H9 (cell line): ENCODE data around the gene SUPT20H. TPM values are rescaled to one million over a fixed set of nuclear protein-coding genes. Genes with fewer than 3 reads are reported as not detected.

Source experiments
- DNase-seq: peaks from one replicate; pipeline ENCODE4 v3.0.0-alpha.2; 2017
- H2AFZ ChIP-seq: one replicate; pipeline ENCODE4 v1.6.1; 2013; ENCODE audit warnings: mild to moderate bottlenecking, low read length, control low read depth, moderate library complexity
- H2AK5ac ChIP-seq: 2 replicates; pipeline ENCODE4 v1.6.1; 2013; ENCODE audit warnings: low read length, control low read depth, mixed read lengths; ENCODE audit not compliant: insufficient read length
- H2BK120ac ChIP-seq: one replicate; pipeline ENCODE4 v1.6.1; 2013; ENCODE audit warnings: low read depth, mild to moderate bottlenecking, low read length, control low read depth, inconsistent platforms; ENCODE audit not compliant: poor library complexity, severe bottlenecking
- H2BK12ac ChIP-seq: 2 replicates; pipeline ENCODE4 v1.6.1; 2013; ENCODE audit warnings: low read length, control low read depth, mixed read lengths, low read depth; ENCODE audit not compliant: insufficient read length
- H2BK15ac ChIP-seq: 2 replicates; pipeline ENCODE4 v1.6.1; 2013; ENCODE audit warnings: low read depth, low read length, control low read depth
- H2BK20ac ChIP-seq: one replicate; pipeline ENCODE4 v1.6.1; 2013; ENCODE audit warnings: low read depth, mild to moderate bottlenecking, low read length, control low read depth, inconsistent platforms; ENCODE audit not compliant: poor library complexity, severe bottlenecking
- H2BK5ac ChIP-seq: 2 replicates; pipeline ENCODE4 v1.6.1; 2013; ENCODE audit warnings: low read length, control low read depth, mixed read lengths; ENCODE audit not compliant: insufficient read length
- H3K14ac ChIP-seq: 2 replicates; pipeline ENCODE4 v1.6.1; 2013; ENCODE audit warnings: low read length, control low read depth; ENCODE audit not compliant: insufficient read depth
- H3K18ac ChIP-seq: 2 replicates; pipeline ENCODE4 v1.6.1; 2013; ENCODE audit warnings: low read depth, mild to moderate bottlenecking, mixed read lengths, low read length, control low read depth; ENCODE audit not compliant: insufficient read length
- H3K23ac ChIP-seq: 2 replicates; pipeline ENCODE4 v1.6.1; 2013; ENCODE audit warnings: low read length, control low read depth, mixed read lengths, low read depth; ENCODE audit not compliant: insufficient read length
- H3K23me2 ChIP-seq: 2 replicates; pipeline ENCODE4 v1.6.1; 2013; ENCODE audit warnings: low read depth, mild to moderate bottlenecking, mixed read lengths, low read length, control low read depth; ENCODE audit not compliant: insufficient read length, poor library complexity, severe bottlenecking
- H3K27ac ChIP-seq: 2 replicates; pipeline ENCODE4 v1.5.1; 2013; ENCODE audit warnings: low read length, control low read depth, mixed read lengths, low read depth; ENCODE audit not compliant: insufficient read length
- H3K27me3 ChIP-seq: 2 replicates; pipeline ENCODE4 v1.6.1; 2013; ENCODE audit warnings: low read length, control low read depth, inconsistent platforms; ENCODE audit not compliant: insufficient read depth
- H3K4ac ChIP-seq: 2 replicates; pipeline ENCODE4 v1.6.1; 2013; ENCODE audit warnings: low read depth, mild to moderate bottlenecking, control low read depth, inconsistent platforms, low read length, moderate library complexity
- H3K4me1 ChIP-seq: 2 replicates; pipeline ENCODE4 v1.6.1; 2013; ENCODE audit warnings: low read length, control low read depth, inconsistent platforms; ENCODE audit not compliant: insufficient read depth
- H3K4me2 ChIP-seq: 2 replicates; pipeline ENCODE4 v1.6.1; 2013; ENCODE audit warnings: low read length, control low read depth, mixed read lengths; ENCODE audit not compliant: insufficient read length, insufficient read depth
- H3K56ac ChIP-seq: 2 replicates; pipeline ENCODE4 v1.6.1; 2013; ENCODE audit warnings: low read depth, mild to moderate bottlenecking, mixed read lengths, low read length, control low read depth; ENCODE audit not compliant: insufficient read length
- H3K79me1 ChIP-seq: 2 replicates; pipeline ENCODE4 v1.6.1; 2013; ENCODE audit warnings: low read depth, mild to moderate bottlenecking, moderate library complexity, low read length, control low read depth, inconsistent platforms; ENCODE audit not compliant: insufficient read depth, poor library complexity, severe bottlenecking
- H3K79me2 ChIP-seq: 2 replicates; pipeline ENCODE4 v1.6.1; 2013; ENCODE audit warnings: low read length, control low read depth, inconsistent platforms; ENCODE audit not compliant: insufficient read depth
- H3K9ac ChIP-seq: 2 replicates; pipeline ENCODE4 v1.6.1; 2013; ENCODE audit warnings: low read length, control low read depth, mixed read lengths; ENCODE audit not compliant: insufficient read length; ENCODE audit errors: extremely low read depth
- H3K9me3 ChIP-seq: one replicate; pipeline ENCODE4 v1.6.1; 2013; ENCODE audit warnings: low read depth, low read length, inconsistent platforms; ENCODE audit not compliant: control insufficient read depth
- H3T11ph ChIP-seq: one replicate; pipeline ENCODE4 v1.6.1; 2013; ENCODE audit warnings: mild to moderate bottlenecking, low read length, control low read depth, inconsistent platforms
- H4K20me1 ChIP-seq: one replicate; pipeline ENCODE4 v1.6.1; 2013; ENCODE audit not compliant: control insufficient read depth, insufficient read length, insufficient read depth
- H4K5ac ChIP-seq: 2 replicates; pipeline ENCODE4 v1.6.1; 2013; ENCODE audit warnings: low read depth, mild to moderate bottlenecking, mixed read lengths, low read length, control low read depth; ENCODE audit not compliant: insufficient read length
- H4K8ac ChIP-seq: replicated peaks from 2 replicates; pipeline ENCODE4 v1.6.1; 2013; ENCODE audit warnings: low read length, control low read depth, mixed read lengths, low read depth; ENCODE audit not compliant: insufficient read length
- H4K91ac ChIP-seq: 2 replicates; pipeline ENCODE4 v1.6.1; 2013; ENCODE audit warnings: low read depth, mild to moderate bottlenecking, moderate library complexity, mixed read lengths, low read length, control low read depth; ENCODE audit not compliant: insufficient read length
- H3K27ac Mint-ChIP-seq, 3 experiments: 2 replicates in 2 of 3; 3 replicates in 1 of 3; pipeline ENCODE4 v1.8.0; 2020 to 2021; ENCODE audit warnings: mixed read lengths in 3 of 3, mild to moderate bottlenecking in 1 of 3, moderate library complexity in 1 of 3
- H3K27me3 Mint-ChIP-seq: 2 replicates; pipeline ENCODE4 v1.8.0; 2021; ENCODE audit warnings: low read depth, mild to moderate bottlenecking, moderate library complexity, mixed read lengths
- H3K36me3 Mint-ChIP-seq, 3 experiments: 2 replicates in 2 of 3; 3 replicates in 1 of 3; pipeline ENCODE4 v1.8.0; 2020 to 2021; ENCODE audit warnings: low read depth in 3 of 3, mixed read lengths in 3 of 3; ENCODE audit not compliant: insufficient read depth in 1 of 3
- H3K4me1 Mint-ChIP-seq, 2 experiments: 2 replicates each; pipeline ENCODE4 v1.8.0; 2020; ENCODE audit warnings: mixed read lengths in 2 of 2
- H3K4me3 Mint-ChIP-seq, 2 experiments: 2 replicates in 1 of 2; 3 replicates in 1 of 2; pipeline ENCODE4 v1.8.0; 2020 to 2021; ENCODE audit warnings: mild to moderate bottlenecking in 2 of 2, mixed read lengths in 2 of 2, moderate library complexity in 1 of 2
- H3K9me3 Mint-ChIP-seq, 2 experiments: 2 replicates in 1 of 2; 3 replicates in 1 of 2; pipeline ENCODE4 v1.8.0; 2020; ENCODE audit warnings: mild to moderate bottlenecking in 2 of 2, mixed read lengths in 2 of 2, moderate library complexity in 1 of 2
- WGBS: extraction: QIAGEN DNeasy Blood & Tissue Kit; methylation state at CpG from one replicate; pipeline ENCODE4 v1.1.7; 2013; ENCODE audit warnings: missing lambda C conversion rate, low lambda C conversion rate, mixed read lengths; ENCODE audit not compliant: insufficient read length; ENCODE audit errors: extremely low coverage; 5-methylcytosine and 5-hydroxymethylcytosine counted together
- total RNA-seq: library from RNA; stranded (reverse); gene quantifications from 2 replicates; pipeline ENCODE4 v1.2.1, GENCODE V29; 2021
- TF ChIP-seq, protein P1 (sequence below): fragments of 200-600 bp; sonication (generic); conservative IDR thresholded peaks from 3 replicates; pipeline ENCODE4 v1.8.0; 2021; ENCODE audit warnings: antibody characterized with exemption, mild to moderate bottlenecking

The SUPT20H gene
- total RNA-seq, 1 experiment from 2014 or later: 59.5 TPM

GRCh38 chr13:37074703-37075102 lies 15.2 kb upstream of the SUPT20H start:
- Histone ChIP-seq H3K4ac (no peak overlapping the region), H2BK20ac (no peak overlapping the region), H3K79me1 (no peaks in the 10 kb centered on the region), H3K9ac (no peak overlapping the region), H4K8ac (no peak overlapping the region), H2BK12ac (no peak overlapping the region), H3K27me3 (no peaks in the 10 kb centered on the region), H2BK5ac (no peak overlapping the region), H3K4me2 (no peak overlapping the region), H3T11ph (no peak overlapping the region), H3K4me1 (no peaks in the 10 kb centered on the region), H4K5ac (no peak overlapping the region), H3K79me2 (no peaks in the 10 kb centered on the region), H3K23me2 (no peaks in the 10 kb centered on the region), H2BK15ac (no peak overlapping the region), H4K20me1 (no peaks in the 10 kb centered on the region), H2AK5ac (no peak overlapping the region), H2BK120ac (no peak overlapping the region), H3K18ac (no peak overlapping the region), H2AFZ (no peak overlapping the region), H3K27ac (no peak overlapping the region), H3K23ac (no peak overlapping the region), H3K14ac (no peak overlapping the region), H3K56ac (no peak overlapping the region), H4K91ac (no peak overlapping the region), H3K9me3 (no peaks in the 10 kb centered on the region)
- Mint-ChIP-seq H3K27ac (no peak overlapping the region), H3K27me3 (no peaks in the 10 kb centered on the region), H3K4me3 (no peak overlapping the region), H3K4me1 (peaks cover 2 to 3% of the 10 kb centered on the region in 2 experiments; a peak in 3 of 4 replicates), H3K36me3 (no peaks in the 10 kb centered on the region), H3K9me3 (no peaks in the 10 kb centered on the region)
- DNase-seq: no peak
- TF ChIP-seq, protein P1, sequence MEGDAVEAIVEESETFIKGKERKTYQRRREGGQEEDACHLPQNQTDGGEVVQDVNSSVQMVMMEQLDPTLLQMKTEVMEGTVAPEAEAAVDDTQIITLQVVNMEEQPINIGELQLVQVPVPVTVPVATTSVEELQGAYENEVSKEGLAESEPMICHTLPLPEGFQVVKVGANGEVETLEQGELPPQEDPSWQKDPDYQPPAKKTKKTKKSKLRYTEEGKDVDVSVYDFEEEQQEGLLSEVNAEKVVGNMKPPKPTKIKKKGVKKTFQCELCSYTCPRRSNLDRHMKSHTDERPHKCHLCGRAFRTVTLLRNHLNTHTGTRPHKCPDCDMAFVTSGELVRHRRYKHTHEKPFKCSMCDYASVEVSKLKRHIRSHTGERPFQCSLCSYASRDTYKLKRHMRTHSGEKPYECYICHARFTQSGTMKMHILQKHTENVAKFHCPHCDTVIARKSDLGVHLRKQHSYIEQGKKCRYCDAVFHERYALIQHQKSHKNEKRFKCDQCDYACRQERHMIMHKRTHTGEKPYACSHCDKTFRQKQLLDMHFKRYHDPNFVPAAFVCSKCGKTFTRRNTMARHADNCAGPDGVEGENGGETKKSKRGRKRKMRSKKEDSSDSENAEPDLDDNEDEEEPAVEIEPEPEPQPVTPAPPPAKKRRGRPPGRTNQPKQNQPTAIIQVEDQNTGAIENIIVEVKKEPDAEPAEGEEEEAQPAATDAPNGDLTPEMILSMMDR: peak; percentile 65
- no CpG with 5 or more reads among the region's 1 CpG for WGBS
